Cardiac muscle cell (in vitro differentiated cells and primary cell): ENCODE results near the gene ASB10. TPM values are rescaled to one million over a fixed set of nuclear protein-coding genes. Genes with fewer than 3 reads are reported as not detected.
A peak's percentile ranks its signal among the peaks of the same experiment; 100 is the strongest.

Source experiments
- DNase-seq, 2 donors: peaks; one replicate each; pipeline versions ENCODE4 v3.0.0 to v3.0.0-alpha.2; 2010 to 2017; ENCODE audit warnings: low read depth in 1 of 2, low spot score in 1 of 2
- H3K27ac ChIP-seq: fragments of 200-600 bp; sonication (generic); 2 replicates; pipeline ENCODE4 v1.5.1; 2016
- H3K27me3 ChIP-seq: fragments of 200-600 bp; sonication (generic); 2 replicates; pipeline ENCODE4 v1.6.0; 2016; ENCODE audit warnings: control low read depth
- H3K36me3 ChIP-seq: fragments of 200-600 bp; sonication (generic); 2 replicates; pipeline ENCODE4 v1.5.1; 2016; ENCODE audit warnings: control low read depth
- H3K4me1 ChIP-seq: fragments of 200-600 bp; sonication (generic); 2 replicates; pipeline ENCODE4 v1.8.1; 2017; ENCODE audit warnings: low read depth, mild to moderate bottlenecking, mixed run types
- H3K4me3 ChIP-seq: fragments of 200-600 bp; sonication (generic); 2 replicates; pipeline ENCODE4 v1.5.1; 2016; ENCODE audit warnings: mild to moderate bottlenecking
- H3K9me3 ChIP-seq: fragments of 200-600 bp; sonication (generic); 2 replicates; pipeline ENCODE4 v1.5.1; 2017; ENCODE audit warnings: low read depth, mild to moderate bottlenecking, control low read depth
- CTCF ChIP-seq: IDR thresholded peaks from 2 replicates; pipeline ENCODE4 v1.5.1; 2012; ENCODE audit warnings: low read depth, mild to moderate bottlenecking, low read length
- polyA plus RNA-seq: library from polyadenylated mRNA; unstranded; fragments of >200 nt; fragmentation: Nextera tagmentation; extraction: Ambion mirVana; gene quantifications from 2 replicates; pipeline ENCODE4 v1.2.1, GENCODE V29; 2016
- total RNA-seq: library from RNA; depleted of rRNA; stranded (reverse); fragments of >200 nt; gene quantifications from 2 replicates; pipeline ENCODE4 v1.2.3, GENCODE V29; 2016

Gene ASB10
- total and polyA plus RNA-seq, 2 experiments from 2014 or later = 1.0 TPM; not detected in 1

- no peak for DNase-seq
- H3K4me3 ChIP-seq = no peak overlapping the region
- H3K27ac ChIP-seq = no peak overlapping the region
- no peaks in the 10 kb centered on the region for H3K27me3 ChIP-seq
- no peaks in the 10 kb centered on the region for H3K9me3 ChIP-seq
- H3K36me3 ChIP-seq = peaks cover 23% of the 10 kb centered on the region
- TF ChIP-seq CTCF = no peak
- no peaks in the 10 kb centered on the region for H3K4me1 ChIP-seq
Measured at GRCh38 chr7:151126491-151127137, 60.4 kb downstream of the ASB10 start.

- no peaks in the 10 kb centered on the region for H3K9me3 ChIP-seq
- no peaks in the 10 kb centered on the region for H3K4me1 ChIP-seq
- no peak for TF ChIP-seq CTCF
- DNase-seq = peak; percentile 26 to 65
- H3K36me3 ChIP-seq = peaks cover 23% of the 10 kb centered on the region
- no peaks in the 10 kb centered on the region for H3K27me3 ChIP-seq
- H3K4me3 ChIP-seq = peak overlapping the region; percentile 32
- H3K27ac ChIP-seq = no peak overlapping the region
Measured at GRCh38 chr7:151125846-151126481, 61.1 kb downstream of the ASB10 start.

Other genes with a start within 250 kb of the ASB10 start
- 91.5 and 110 TPM in 2 replicates for gene KCNH2, start 208.9 kb downstream of the ASB10 start, total RNA-seq
- 48.0 and 64.2 TPM in 2 replicates for gene KCNH2, start 208.9 kb downstream of the ASB10 start, polyA plus RNA-seq
- 19.7 and 20.3 TPM in 2 replicates for gene NOS3, start 196.2 kb downstream of the ASB10 start, total RNA-seq
- 13.1 and 16.3 TPM in 2 replicates for gene NOS3, start 196.2 kb downstream of the ASB10 start, polyA plus RNA-seq
- 7.1 and 8.4 TPM in 2 replicates for gene ATG9B, start 162.8 kb downstream of the ASB10 start, total RNA-seq
- gene ATG9B, start 162.8 kb downstream of the ASB10 start, polyA plus RNA-seq = 13.0 and 22.7 TPM in 2 replicates
- gene ABCB8, start 158.8 kb downstream of the ASB10 start, total RNA-seq = 27.2 and 29.2 TPM in 2 replicates
- 18.4 and 20.4 TPM in 2 replicates for gene ABCB8, start 158.8 kb downstream of the ASB10 start, polyA plus RNA-seq
- gene ASIC3, start 138.7 kb downstream of the ASB10 start, total RNA-seq = 9.0 and 9.8 TPM in 2 replicates
- gene ASIC3, start 138.7 kb downstream of the ASB10 start, polyA plus RNA-seq = 5.2 and 6.8 TPM in 2 replicates
- gene CDK5, start 129.4 kb downstream of the ASB10 start, total RNA-seq = 17.8 and 35.6 TPM in 2 replicates
- gene CDK5, start 129.4 kb downstream of the ASB10 start, polyA plus RNA-seq = 24.4 and 56.8 TPM in 2 replicates
- gene SLC4A2, start 127.7 kb downstream of the ASB10 start, total RNA-seq = 269 and 288 TPM in 2 replicates
- 118 and 144 TPM in 2 replicates for gene SLC4A2, start 127.7 kb downstream of the ASB10 start, polyA plus RNA-seq
- gene FASTK, start 106.4 kb downstream of the ASB10 start, total RNA-seq = 165 and 175 TPM in 2 replicates
- gene FASTK, start 106.4 kb downstream of the ASB10 start, polyA plus RNA-seq = 145 and 227 TPM in 2 replicates
- 83.4 and 93.9 TPM in 2 replicates for gene TMUB1, start 103.8 kb downstream of the ASB10 start, total RNA-seq
- 63.0 and 74.9 TPM in 2 replicates for gene TMUB1, start 103.8 kb downstream of the ASB10 start, polyA plus RNA-seq
- 66.4 and 115 TPM in 2 replicates for gene AGAP3, start 100.8 kb downstream of the ASB10 start, total RNA-seq
- 106 and 124 TPM in 2 replicates for gene AGAP3, start 100.8 kb downstream of the ASB10 start, polyA plus RNA-seq
- 0.36 and 1.6 TPM in 2 replicates for gene GBX1, start 19.6 kb downstream of the ASB10 start, total RNA-seq
- 1.1 and 1.3 TPM in 2 replicates for gene GBX1, start 19.6 kb downstream of the ASB10 start, polyA plus RNA-seq
- gene H2BK1, start 23.2 kb upstream of the ASB10 start, total RNA-seq = not detected in 2 replicates
- gene H2BK1, start 23.2 kb upstream of the ASB10 start, polyA plus RNA-seq = not detected in 2 replicates
- gene ABCF2, start 40.0 kb upstream of the ASB10 start, total RNA-seq = 34.3 and 38.1 TPM in 2 replicates
- 32.7 and 32.9 TPM in 2 replicates for gene ABCF2, start 40.0 kb upstream of the ASB10 start, polyA plus RNA-seq
- gene CHPF2, start 45.2 kb upstream of the ASB10 start, total RNA-seq = 37.0 and 45.5 TPM in 2 replicates
- gene CHPF2, start 45.2 kb upstream of the ASB10 start, polyA plus RNA-seq = 26.9 and 31.7 TPM in 2 replicates
- 180 and 191 TPM in 2 replicates for gene SMARCD3, start 61.4 kb upstream of the ASB10 start, total RNA-seq
- gene SMARCD3, start 61.4 kb upstream of the ASB10 start, polyA plus RNA-seq = 237 and 238 TPM in 2 replicates
- 31.4 and 34.3 TPM in 2 replicates for gene NUB1, start 154.6 kb upstream of the ASB10 start, total RNA-seq
- gene NUB1, start 154.6 kb upstream of the ASB10 start, polyA plus RNA-seq = 30.6 and 37.9 TPM in 2 replicates
- 71.8 and 130 TPM in 2 replicates for gene WDR86, start 222.8 kb upstream of the ASB10 start, total RNA-seq
- gene WDR86, start 222.8 kb upstream of the ASB10 start, polyA plus RNA-seq = 58.8 and 87.0 TPM in 2 replicates